EH (cell line): ENCODE results near the gene YAP1.

Experiments
- DNase-seq: peaks from one replicate; pipeline ENCODE4 v3.0.0-alpha.2; 2015; ENCODE audit warnings: low read depth

The YAP1 gene

GRCh38 chr11:102276783-102277182 is 166.5 kb downstream of the YAP1 start:
- DNase-seq: peak; percentile 78

GRCh38 chr11:102279641-102280170 is 169.5 kb downstream of the YAP1 start:
- DNase-seq: peak; percentile 66

- DNase-seq: no peak
These were observed 170.1 kb downstream of the YAP1 start for GRCh38 chr11:102280245-102280833.
